ENCODE measurements around the gene TMEM200C.

TMEM200C gene

DNA sequence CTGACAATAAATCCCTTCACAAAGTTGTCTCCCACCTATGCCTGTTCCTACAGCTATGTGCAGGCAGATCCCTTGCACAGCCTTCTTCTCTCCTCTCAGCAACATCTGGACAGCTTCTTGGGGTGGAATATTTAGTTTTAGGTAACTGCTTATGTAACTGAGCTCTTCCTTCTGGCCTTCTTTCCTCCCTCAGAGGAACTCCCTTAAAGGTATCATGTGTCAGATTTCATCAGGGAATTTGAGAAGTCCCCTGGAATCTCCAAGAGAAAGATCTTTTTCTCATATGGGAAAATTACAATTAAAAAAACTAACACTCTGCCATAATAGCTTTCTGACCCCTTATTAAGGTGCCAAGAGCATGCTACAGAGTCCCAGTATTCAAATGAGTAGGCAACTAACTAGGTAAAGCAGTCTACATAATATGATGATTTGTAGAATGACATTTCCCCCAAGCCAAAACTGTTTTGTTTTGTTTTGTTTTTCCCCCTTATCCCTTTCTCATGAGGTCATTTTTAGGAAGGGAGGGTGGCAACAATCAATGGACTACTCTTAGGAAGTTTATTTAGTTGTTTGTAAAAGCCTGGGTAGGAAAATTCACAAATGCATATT lies 2.4 kb downstream of the TMEM200C start:
- TF ChIP-seq, protein P1, sequence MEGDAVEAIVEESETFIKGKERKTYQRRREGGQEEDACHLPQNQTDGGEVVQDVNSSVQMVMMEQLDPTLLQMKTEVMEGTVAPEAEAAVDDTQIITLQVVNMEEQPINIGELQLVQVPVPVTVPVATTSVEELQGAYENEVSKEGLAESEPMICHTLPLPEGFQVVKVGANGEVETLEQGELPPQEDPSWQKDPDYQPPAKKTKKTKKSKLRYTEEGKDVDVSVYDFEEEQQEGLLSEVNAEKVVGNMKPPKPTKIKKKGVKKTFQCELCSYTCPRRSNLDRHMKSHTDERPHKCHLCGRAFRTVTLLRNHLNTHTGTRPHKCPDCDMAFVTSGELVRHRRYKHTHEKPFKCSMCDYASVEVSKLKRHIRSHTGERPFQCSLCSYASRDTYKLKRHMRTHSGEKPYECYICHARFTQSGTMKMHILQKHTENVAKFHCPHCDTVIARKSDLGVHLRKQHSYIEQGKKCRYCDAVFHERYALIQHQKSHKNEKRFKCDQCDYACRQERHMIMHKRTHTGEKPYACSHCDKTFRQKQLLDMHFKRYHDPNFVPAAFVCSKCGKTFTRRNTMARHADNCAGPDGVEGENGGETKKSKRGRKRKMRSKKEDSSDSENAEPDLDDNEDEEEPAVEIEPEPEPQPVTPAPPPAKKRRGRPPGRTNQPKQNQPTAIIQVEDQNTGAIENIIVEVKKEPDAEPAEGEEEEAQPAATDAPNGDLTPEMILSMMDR (IDR thresholded peaks at IDR 0.05; ENCODE audit: borderline replicate concordance, insufficient read depth, low read depth, low read length) = no peak
- H3K4me3 ChIP-seq (ENCODE audit: low read depth, low read length) = no peak overlapping the region

DNA sequence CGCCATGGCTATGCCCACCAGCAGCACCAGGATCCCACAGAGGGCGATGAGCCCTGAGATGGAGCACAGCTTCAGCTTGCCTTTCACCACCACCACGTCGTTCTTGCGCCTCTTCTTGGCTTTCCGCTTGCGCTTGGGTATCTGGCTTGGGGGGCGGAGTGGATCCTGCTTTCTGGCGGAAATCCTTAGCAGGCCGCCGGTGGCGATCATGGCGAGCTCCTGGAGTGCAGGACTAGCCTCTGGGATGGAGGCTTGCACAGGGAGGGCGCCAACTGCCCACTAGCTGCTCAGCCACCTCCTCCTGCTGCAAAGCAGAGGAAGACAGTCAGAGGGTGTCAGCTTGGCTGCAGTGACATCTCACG lies 3.5 kb downstream of the TMEM200C start:
- H3K4me3 ChIP-seq (ENCODE audit: low read depth, low read length) = no peak overlapping the region
- TF ChIP-seq, protein P1 (IDR thresholded peaks at IDR 0.05; ENCODE audit: borderline replicate concordance, insufficient read depth, low read depth, low read length) = no peak

DNA sequence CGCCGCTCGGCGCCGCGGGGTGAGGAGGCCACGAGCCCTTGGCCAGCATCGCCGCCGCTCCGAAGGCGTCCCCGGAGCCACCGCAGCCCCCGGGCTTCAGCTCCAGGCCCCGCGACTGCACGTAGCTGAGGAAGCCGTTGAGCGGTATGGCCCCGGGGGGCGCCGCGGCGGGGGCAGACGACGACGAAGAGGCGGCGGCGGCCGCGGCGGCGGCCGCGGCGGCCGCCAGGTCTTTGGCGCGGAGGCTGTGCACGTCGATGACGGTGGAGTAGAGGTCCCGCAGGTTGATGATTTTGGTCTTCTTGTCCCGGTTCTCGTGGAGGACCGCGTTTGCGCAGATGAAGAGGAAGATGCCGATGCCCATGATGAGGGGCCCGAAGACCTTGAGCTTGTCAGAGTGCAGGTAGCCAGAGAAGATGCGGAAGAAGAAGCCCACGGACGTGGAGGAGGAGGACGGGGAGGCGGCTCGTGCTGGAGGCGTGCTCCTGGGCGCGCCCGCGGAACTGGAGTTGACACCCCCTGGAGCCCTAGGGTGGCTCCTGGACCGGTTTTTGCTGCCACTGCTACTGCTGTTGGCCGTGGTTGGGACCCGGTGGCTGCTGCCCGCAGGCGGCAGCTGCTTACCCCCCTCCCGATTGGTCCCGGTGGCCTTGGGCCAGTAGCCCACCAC lies 4.0 kb downstream of the TMEM200C start:
- no peak overlapping the region for H3K4me3 ChIP-seq (ENCODE audit: low read depth, low read length)
- TF ChIP-seq, protein P1 (IDR thresholded peaks at IDR 0.05; ENCODE audit: borderline replicate concordance, insufficient read depth, low read depth, low read length) = no peak

DNA sequence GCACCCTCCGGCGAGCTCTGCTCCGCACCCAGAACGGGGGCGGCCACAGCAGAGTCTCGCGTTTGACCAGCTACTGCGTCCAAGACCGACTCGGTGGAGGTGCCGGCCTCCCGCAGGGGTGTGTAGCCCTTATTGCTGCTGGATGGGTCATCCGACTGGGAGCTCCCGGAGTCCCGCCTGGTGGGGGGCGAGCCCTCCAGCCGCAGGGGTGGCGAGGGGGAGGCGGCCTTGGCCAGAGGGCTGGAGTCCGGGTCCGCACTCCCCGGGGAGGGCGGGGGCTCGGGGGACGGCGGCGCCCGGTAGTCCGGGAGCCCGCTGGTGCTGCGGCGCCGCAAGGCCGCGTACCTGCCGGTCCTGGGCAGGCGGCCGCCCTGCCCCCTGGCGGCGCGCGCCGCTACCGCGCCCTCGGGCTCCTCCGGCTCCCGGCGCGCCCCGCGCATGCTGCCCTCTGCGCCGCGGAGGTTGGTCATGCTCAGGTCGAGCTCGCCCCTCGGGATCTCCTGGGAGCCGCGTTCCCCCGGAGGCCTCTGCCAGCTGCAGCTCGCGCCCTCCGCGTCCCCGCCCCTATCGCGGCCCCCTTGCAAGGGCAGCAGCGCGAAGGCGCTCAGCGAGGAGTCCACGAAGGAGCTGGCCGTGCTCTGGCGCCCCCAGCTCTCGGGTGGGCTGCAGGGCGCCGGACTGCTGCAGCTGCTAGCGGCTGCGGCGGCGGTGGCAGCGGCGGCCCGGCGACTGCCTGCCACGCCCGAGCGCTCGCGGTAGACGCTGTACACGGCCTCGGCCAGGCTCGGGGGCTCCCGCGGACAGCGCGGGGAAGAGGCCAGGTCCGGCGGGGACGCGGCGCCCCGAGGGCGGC lies 4.8 kb downstream of the TMEM200C start:
- peak overlapping the region; percentile 43 for H3K4me3 ChIP-seq (ENCODE audit: low read depth, low read length)
- TF ChIP-seq, protein P1 (IDR thresholded peaks at IDR 0.05; ENCODE audit: borderline replicate concordance, insufficient read depth, low read depth, low read length) = peak; percentile 82

DNA sequence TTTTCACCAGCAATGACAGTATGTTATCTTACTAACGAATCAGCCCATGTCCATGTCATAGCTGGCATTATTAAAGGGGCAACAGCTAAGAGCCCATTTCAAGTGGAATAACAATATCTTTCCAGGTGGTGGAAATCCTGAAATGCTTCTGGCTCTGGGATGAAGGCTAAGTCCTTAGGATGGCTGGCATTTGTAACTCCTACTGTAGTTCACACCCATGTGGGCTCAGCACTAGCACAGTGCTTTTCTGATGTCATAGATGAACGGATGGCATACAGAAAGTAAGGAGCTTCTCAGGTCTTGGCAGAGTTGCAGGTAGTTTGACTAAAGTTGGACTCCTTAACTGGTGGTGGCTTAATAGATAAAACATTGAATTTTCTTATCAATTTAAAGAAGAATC lies 10.0 kb downstream of the TMEM200C start:
- no peak overlapping the region for H3K4me3 ChIP-seq (ENCODE audit: low read depth, low read length)
- TF ChIP-seq, protein P1 (IDR thresholded peaks at IDR 0.05; ENCODE audit: borderline replicate concordance, insufficient read depth, low read depth, low read length) = no peak

DNA sequence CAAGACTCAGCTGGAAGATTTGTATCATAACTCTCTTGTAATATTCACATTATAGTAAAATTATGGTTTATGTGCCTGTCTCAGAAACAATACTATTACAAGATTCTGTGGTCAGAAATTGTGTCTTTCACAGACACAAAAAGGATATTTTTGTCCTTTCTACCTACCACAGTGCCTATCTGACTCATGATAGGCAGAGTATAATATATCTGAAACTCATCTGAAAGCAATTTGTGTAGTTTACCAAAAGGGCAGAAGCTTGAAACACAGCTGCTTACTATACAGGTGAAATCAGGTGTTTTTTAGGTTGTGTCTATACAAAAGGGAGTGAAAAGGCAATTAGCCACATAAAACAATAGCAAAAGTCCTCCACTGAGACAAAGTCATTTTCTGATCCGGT lies 10.9 kb downstream of the TMEM200C start:
- no peak overlapping the region for H3K4me3 ChIP-seq (ENCODE audit: low read depth, low read length)
- TF ChIP-seq, protein P1 (IDR thresholded peaks at IDR 0.05; ENCODE audit: borderline replicate concordance, insufficient read depth, low read depth, low read length) = no peak
